NCI-H82 (cell line): Measurements from ENCODE around the gene SERPINB12.
A peak's percentile ranks its signal among the peaks of the same experiment; 100 is the strongest.

Source experiments
- DNase-seq: peaks from one replicate; lab custom pipeline; 2025; lab: John Stamatoyannopoulos, UW

SERPINB12 gene

DNA sequence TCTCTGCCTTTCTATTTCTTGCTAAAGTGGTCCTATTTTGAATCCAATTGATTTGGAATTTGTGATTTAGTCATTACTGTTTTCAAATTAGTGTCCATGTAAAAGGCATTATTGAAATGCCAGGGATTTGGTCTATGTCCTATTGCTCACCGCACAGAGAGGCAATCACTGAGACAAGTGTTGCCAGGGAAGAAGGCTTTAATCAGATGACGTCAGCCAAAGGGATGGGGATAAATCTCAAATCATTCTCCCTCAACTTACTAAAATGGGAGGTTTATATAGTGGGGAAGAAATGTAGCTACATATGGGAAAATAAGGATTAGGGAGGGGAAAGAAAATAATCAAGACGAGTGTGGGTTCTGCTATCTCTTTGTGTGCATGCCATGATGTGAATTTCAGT lies 9.6 kb downstream of the SERPINB12 start:
- no peak for DNase-seq

DNA sequence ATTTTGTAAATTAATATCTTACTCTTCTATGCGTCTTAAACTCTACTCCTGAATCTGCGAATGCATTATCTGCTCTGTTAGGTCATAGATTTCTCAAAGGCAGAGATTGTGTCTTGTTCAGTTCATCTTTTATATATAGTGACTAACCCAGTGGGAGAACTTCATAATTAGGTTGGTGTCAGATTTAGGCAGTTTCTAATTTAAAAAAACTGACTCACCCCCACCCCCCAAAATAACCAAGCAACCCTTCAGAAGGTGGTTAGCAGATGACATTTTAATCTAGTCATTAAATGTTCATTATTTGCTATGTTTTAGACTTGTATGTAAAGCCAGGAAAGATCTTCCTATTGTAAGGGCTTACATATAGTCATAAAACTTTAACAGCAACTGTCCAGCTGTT lies 10.4 kb downstream of the SERPINB12 start:
- DNase-seq, result no peak

DNA sequence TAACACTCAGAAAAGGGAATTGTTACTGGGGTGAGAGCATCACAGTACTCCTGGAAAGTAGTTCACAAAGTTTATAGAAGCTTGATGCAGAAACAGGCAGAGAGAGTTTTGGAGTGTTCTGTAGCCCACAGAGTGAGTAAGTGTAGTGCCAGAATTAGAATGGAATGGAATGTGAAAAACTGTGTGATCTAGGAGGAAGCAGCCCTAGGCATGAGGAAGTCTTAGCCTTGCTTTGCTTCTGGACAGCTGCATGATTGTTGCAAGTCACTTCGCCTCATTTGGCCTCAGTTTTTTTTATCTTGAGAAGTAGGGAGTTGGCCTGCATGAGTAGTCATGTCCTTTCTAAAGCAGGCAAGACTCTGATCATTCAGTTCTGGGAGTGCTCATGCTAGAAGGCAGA lies 10.9 kb downstream of the SERPINB12 start:
- DNase-seq, result no peak

DNA sequence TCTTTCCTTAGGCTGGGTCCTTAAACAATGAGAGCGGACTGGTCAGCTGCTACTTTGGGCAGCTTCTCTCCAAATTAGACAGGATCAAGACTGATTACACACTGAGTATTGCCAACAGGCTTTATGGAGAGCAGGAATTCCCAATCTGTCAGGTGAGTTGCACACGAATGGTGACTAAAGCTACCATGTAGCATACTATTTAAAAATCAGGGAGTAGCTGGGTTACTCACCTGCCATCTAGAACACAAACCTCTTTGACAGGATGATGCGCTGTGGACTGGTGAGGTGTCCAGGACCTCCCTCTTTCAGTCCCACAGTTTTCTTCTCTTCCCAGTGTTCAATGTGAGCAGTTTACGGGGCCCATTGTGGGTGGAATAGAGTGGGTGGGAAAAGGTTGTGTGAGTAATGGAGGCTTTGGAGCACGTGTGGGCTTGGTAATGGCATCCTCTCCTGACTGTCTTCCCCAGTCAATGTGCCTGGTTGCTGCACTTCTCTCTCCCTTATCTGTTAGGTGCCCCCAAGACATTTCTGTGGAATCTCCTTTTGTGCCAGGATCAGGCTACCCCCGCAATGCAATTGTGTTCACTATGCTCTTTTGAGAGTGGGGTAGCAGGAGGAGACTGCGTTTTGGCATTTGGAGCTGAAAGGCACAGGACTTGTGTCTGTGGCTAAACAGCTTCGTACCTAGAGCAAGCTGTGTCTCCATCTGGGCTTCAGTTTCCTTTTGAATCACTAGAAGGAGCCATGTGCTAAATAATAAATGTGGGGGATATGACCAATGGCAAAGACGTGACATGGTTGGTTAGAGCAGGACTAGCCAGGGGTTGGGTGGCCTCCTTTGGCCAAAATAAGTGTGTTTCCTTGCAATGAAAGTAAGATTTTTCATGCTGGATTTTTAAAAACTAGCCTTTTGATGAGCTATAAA lies 17.7 kb downstream of the SERPINB12 start:
- peak; percentile 4 for DNase-seq

DNA sequence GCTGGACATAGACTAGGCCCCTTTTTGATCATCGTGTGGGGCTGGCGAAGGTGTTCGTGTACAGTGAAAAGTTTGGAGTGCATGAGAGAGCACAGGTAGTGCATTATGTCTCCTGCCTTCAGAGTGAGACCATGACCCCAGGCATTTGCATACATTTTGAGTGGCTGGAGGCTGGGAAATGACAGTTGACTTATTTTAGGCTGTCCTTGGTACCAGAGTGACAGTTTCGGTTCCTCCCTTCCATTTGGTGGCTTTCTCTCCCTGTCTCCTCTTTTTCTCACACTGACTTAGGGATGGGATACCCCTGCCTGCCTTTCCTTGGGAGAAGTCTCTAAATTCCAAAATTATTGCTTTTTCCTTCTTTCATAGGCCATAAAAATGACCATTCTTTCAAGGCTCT lies 20.1 kb downstream of the SERPINB12 start:
- no peak for DNase-seq

DNA sequence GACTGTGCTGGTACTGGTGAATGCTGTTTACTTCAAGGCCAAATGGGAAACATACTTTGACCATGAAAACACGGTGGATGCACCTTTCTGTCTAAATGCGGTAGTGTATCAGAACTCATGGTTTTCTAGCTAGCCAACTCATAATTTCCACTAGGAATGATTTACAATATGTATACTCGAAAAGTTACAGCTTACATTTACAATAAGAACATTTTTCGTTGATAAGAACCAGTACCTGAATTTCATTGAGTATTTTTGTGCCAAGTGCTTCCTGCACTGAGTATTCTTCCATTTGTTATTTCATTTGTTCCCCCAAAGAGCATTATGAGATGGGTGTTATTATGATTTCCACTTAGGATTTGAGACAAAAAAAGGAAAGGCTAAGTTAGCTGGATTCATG lies 21.9 kb downstream of the SERPINB12 start:
- DNase-seq, result no peak

DNA sequence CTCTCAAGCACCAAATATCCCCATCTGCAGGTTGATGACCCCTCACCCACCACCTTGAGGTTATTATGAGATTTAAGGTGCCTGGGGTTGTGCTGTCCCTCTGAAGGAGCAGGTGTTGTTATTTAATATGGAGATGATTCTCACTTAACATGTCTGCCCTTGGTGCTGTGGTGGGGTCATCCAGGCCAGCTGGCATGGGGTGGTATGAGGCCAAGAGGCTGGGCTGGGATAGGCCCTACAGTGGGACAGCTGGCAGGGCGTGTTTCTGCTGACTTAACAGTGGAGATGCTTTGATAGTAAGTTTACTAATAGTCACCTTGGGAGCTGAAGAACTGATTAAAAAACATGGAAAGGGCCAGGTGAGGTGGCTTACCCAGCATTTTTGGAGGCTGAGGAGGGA lies 22.4 kb downstream of the SERPINB12 start:
- DNase-seq, result peak; percentile 37

DNA sequence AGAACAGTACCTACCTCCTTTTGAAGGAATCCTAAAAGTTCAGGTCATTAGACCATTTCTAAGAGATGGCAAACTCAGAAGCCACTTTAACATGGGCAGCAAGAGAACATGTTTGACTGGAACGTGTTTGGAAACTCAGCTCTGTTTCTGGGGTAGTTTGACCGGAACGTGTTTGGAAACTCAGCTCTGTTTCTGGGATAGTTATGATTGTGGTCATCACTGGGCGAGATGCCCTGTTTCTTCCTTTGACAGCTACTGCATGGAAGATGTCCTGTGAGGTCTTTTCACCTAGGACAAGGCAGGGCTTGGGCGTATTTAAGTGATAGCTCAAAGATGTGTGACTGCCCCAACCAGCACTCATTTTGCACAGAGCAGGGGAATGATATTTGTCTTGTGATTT lies 25.1 kb downstream of the SERPINB12 start:
- no peak for DNase-seq

DNA sequence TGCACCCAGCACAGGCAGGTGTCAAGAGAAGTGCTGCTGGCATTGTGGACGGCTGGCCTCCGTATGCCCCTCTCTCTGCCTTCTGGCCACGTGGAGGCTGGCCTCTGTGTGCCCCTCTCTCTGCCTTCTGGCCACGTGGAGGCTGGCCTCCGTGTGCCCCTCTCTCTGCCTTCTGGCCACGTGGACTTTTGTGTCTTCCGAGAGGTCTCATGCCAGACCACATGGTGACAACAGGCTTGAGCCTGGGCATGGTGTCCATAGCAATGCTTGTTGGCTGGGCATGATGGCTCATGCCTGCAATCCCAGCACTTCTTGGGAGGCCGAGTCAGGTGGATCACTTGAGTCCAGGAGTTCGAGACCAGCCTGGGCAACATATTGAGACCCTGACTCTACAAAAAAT lies 25.7 kb downstream of the SERPINB12 start:
- no peak for DNase-seq

DNA sequence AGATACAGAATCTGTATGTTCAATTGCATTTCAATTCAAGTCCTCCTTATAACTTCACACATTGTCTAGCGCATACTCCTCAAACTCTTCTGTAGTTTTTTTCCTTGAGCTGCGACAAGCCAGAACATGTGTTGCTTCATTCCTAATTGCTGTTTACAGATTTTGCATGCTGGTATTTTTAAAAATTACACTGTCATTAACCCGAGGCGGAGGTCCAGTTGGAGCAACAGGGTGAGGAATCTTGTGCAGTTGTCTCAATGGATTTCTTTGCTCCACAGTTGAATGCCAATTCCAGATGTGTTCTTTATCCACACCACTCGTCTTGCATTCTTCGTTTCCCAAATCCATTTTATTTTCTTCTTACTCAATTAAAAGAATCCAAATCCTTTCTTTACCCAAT lies 28.6 kb downstream of the SERPINB12 start:
- no peak for DNase-seq

DNA sequence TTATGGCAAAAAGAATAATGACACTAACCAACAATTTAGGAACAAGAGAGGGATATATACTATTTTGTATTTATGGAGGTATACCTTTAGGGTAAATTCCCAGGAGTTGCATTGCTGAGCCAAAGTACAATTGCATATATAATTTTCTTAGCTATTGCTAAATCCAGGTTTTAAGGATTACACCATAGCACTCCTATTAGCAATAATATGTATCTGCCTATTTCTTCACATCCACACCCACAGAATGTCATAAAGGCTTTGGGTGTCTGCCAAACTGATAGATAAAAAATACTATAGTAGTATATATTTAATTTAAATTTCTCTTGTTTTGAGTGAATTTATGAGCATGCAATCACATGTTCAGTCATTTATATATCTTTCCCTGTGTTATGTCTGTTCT lies 33.5 kb downstream of the SERPINB12 start:
- DNase-seq, result no peak

DNA sequence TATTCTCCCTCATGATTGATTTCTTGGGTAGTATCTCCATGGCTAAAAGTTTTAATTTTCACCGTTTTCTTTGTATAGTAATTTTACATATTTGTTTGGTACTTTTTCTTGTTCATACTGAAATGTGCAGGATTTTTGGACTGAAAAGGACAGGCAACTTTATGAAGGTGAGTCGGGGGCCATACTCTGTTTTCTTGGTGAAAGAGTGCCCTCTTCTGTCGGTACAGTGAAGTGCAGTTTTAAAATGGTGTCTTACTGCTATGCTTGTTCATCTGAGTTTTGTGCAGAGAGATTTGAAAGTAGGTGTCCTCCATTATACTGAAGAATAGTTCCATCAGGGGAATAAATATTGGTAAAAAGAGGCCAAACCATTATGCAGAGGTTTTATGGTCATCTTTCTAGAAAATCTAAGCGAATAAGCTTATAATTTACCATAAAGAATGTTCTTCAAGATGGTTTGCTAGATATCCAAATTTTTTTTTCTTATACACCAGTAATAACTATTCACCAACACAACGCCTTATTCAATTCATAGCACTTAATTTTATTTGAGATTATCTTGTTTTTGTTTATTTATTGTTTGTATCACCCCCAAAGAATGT lies 36.3 kb downstream of the SERPINB12 start:
- DNase-seq, result peak; percentile 56

DNA sequence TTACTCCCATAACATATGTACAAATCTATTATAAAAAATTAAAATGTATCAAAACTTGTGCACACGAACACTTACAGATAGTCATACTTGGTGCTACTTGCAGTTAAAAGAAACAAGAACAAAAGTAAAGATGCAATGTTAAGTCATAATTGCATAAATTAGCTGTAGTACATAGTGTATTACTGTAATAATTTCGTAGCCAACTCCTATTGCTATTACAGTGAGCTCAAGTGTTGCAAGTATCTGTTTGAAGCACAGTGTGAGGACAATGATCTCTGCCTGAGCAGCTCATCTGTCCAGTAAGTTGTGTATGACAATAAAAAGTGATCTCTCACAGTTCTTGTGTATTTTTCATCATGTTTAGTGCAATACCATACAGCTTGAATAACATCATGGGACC lies 37.4 kb downstream of the SERPINB12 start:
- DNase-seq, result no peak

DNA sequence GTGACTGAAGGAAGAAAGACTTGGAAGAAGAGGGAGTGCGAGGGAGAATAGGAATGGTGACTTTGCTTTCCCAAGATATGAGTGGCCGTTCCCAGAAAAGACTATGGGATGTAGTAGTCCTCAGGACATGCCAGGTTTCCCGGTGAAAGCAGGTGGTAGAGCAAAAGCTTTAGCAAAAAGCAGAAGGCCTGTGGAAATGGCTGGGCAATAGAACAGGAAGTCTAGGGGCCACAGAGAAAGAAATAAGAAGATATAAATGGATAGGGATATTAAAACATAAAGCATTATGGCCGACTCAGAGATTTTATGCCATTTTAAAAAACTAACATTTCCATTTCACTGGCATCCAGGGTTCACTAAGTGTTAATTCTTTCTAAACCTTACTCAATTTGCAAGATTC lies 43.8 kb downstream of the SERPINB12 start:
- DNase-seq, result no peak

DNA sequence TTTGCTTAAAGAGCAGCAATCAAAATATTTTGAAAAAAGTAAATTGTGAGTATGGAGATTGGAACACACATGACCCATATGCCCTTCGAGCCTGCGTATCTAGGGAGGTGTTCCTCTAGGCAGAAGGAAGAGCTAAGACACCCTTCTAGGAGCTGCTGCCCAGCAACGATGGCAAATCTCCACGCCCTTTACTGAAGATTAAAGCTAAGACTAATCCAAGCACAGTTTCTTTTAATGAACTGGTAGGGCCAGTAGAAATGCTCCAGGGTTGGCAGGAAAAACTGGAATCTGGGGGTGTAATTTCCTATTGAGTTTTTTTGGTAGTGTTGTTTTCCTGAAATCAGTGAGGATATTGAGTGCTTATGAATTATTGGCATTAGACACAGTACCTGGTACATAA lies 44.3 kb downstream of the SERPINB12 start:
- peak; percentile 72 for DNase-seq

DNA sequence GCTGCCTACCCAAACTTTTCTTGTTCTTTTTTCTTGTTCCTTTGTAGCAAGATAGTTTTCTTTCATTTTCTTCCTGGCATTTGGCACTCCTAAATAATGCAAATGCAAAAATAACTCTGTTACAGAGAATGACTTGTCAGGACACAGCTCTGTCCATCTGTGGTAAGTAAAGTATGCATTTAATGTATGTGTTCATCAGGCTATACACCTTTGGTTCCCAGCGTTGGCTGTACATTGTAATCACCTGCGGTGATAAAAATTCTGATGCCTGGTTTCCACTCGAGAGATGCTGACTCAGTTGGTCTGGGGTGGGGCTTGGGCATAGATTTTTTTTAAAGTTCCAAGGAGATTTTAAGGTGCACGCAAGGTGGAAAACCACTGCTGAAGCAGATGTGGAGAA lies 44.8 kb downstream of the SERPINB12 start, which contains the start of gene SERPINB13:
Gene SERPINB13, plus strand, starts transcription at position 378 of the 400 bp plus-strand sequence. CDS start 1,325 bp downstream, outside the sequence.
- peak; percentile 9 for DNase-seq

DNA sequence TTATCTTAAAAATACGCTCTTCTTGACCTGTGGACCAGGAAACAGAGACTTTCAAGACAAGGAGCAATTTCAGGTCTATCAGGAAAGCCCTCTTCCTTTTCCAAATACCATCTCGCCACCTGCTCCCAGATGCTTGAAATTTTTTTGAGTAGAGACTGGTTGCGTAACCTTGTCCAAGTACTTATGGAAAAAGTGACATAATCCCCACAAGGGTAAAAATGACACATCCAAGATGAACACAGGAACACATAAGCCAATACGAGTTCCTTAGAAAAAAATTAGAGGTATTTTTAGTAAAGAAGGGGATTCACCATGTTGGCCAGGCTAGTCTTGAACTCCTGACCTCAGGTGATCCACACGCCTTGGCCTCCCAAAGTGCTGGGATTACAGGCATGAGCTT lies 46.7 kb downstream of the SERPINB12 start:
- no peak for DNase-seq

DNA sequence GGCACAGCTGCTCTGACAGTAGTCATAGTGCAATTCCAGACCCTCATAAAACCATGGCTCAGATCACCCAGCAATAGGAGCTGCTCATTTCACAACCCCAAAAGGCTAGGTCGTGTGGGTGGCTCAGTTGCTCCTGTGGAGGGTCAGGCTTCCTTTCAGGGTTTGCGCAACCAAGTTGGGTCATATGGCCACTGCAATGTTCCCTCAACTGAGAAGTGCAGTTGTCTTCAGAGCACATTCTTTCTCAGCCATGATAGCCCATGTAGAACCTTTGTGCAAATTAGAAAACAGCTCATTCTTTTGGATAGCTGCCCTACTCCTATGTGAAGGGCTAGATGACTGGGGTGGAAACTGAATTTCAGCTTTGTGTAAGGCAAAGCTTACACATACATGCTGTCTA lies 48.2 kb downstream of the SERPINB12 start:
- DNase-seq, result no peak

DNA sequence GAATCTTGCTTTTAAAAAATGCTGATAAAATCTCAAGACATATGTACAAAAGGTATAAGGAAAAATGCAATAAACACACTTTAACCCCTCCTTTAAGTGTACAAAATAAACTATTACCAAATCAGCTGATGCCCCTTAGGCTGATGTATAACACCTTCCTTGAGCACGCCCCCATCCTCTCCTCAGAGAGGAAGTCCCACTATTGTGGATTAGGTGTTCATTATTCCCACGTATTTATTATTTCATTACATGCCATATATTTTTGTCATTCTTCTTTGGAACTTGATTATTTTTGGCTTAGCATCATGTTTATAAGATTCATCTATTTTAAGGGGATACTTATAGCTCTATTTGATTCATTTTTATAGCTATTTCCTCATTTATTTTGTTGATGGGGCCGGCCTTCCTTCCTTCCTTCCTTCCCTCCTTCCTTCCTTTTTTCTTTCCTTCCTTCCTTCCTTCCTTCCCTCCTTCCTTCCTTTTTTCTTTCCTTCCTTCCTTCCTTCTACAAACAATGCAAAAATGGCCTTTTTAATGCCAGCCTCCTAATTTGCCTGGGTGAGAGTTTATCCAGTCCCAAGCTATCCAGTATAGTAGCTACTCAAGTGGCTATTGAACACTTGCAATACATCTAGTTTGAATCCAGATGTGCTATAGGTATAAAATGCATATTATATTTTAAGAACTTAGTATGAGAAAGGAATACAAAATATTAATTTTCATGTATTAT lies 49.0 kb downstream of the SERPINB12 start:
- DNase-seq, result no peak

DNA sequence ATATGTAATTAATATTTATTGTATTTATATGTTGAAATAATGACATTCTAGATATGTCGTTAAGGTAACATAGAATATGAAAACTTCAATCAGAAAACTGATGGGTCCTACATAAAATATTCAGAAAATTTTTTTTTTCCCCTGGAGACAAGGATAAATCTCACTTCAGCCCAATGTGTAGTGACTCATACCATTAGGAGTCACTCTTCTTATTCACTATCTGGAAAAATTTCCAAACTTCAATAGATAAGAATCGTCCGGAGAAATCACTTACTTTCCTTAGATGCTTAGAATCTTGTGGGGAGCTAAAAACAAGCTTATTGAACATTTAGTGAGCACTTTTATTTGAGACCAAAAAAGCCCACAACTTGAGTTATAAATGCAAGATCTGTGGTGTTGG lies 49.6 kb downstream of the SERPINB12 start:
- DNase-seq, result no peak

DNA sequence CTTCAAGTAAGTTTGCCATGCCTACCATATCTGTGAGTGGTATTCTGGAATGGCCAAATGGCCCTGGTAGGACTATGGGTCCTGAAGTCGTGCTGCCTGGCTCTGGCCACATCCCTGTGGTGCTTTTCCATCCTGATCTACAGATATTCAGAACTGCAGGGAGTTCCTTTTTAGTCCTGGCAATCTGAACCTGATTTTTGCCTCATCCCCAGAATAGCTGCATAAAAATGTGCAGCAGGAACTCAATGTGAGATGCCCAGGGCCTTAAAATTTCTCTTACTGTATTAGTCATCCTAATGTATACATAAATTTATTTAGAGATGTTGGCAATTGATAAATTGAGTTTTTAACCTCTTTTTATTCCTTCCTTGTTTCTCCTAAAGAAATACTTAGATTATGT lies 50.3 kb downstream of the SERPINB12 start:
- no peak for DNase-seq

DNA sequence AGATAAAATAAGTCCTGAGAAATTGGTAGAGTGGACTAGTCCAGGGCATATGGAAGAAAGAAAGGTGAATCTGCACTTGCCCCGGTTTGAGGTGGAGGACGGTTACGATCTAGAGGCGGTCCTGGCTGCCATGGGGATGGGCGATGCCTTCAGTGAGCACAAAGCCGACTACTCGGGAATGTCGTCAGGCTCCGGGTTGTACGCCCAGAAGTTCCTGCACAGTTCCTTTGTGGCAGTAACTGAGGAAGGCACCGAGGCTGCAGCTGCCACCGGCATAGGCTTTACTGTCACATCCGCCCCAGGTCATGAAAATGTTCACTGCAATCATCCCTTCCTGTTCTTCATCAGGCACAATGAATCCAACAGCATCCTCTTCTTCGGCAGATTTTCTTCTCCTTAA lies 54.8 kb downstream of the SERPINB12 start:
- no peak for DNase-seq

DNA sequence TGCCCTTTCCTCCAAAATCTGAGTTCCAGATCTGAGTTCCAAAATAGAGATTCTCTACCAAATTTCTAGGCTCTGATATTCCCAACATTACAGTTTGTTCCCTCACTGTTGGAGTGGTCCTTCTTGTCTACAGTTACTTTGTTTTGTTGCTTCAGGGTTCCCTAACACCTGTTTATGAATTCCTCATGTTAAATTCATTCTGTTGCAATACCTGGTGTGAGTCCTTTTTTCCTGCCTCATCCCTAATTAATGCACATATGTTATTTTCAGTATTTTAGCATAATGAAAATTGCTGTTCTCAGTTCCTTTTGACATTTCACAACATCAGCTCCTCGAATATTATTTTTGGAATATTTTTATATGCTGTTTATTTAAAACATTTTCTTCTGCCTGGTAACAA lies 61.2 kb downstream of the SERPINB12 start:
- DNase-seq, result no peak
